SK-N-SH (cell line): ENCODE results near the gene SLBP. TPM values are rescaled to one million over a fixed set of nuclear protein-coding genes. Genes with fewer than 3 reads are reported as not detected.

ENCODE experiments used
- CTCF ChIA-PET: fragments of 300-600, 350-600 bp; formaldehyde crosslinking; extraction: SDS; loops from one replicate; lab custom pipeline; 2021; lab: Yijun Ruan, JAX
- POLR2A ChIA-PET: fragments of 350-600 bp; sonication (Branson Sonifier 250); formaldehyde crosslinking; extraction: SDS; loops from one replicate; lab custom pipeline; 2020; ENCODE audit warnings: antibody characterized with exemption, inconsistent platforms; lab: Yijun Ruan, JAX
- DNase-seq: peaks from one replicate; pipeline ENCODE4 v3.0.0; 2012
- H2AFZ ChIP-seq: fragments of 200-600 bp; sonication (generic); 2 replicates; pipeline ENCODE4 v1.8.1; 2016; ENCODE audit warnings: antibody characterized with exemption, mild to moderate bottlenecking, low read depth
- H3F3A ChIP-seq: fragments of 200-600 bp; sonication (generic); replicated peaks from 2 replicates; pipeline ENCODE3; 2016; ENCODE audit warnings: antibody characterized with exemption, mild to moderate bottlenecking; ENCODE audit not compliant: insufficient read depth
- H3K27ac ChIP-seq, 2 experiments: fragments of 200-500 bp in 1 of 2; fragments of 200-600 bp in 1 of 2; sonication (Bioruptor generic) in 1 of 2; sonication (generic), shearing (Covaris generic) in 1 of 2; 2 replicates each; pipeline versions ENCODE4 v1.5.1 to v1.6.1; 2014 to 2016; ENCODE audit warnings: low read depth in 2 of 2, inconsistent platforms in 1 of 2, low read length in 1 of 2, mild to moderate bottlenecking in 1 of 2, mixed read lengths in 1 of 2
- H3K27me3 ChIP-seq: fragments of 200-600 bp; sonication (generic), shearing (Covaris generic); 2 replicates; pipeline ENCODE4 v1.6.1; 2016; ENCODE audit warnings: mixed run types; ENCODE audit not compliant: insufficient read depth
- H3K36me3 ChIP-seq, 2 experiments: fragments of 200-500 bp in 1 of 2; fragments of 200-600 bp in 1 of 2; sonication (Bioruptor generic) in 1 of 2; sonication (generic) in 1 of 2; replicated peaks in 1 of 2; 2 replicates each; pipeline versions ENCODE3 to v1.5.1; 2014 to 2016; ENCODE audit warnings: low read length in 1 of 2, mild to moderate bottlenecking in 1 of 2; ENCODE audit not compliant: insufficient read depth in 2 of 2, control insufficient read depth in 1 of 2
- H3K4me1 ChIP-seq, 2 experiments: fragments of 200-500 bp in 1 of 2; fragments of 200-600 bp in 1 of 2; sonication (Bioruptor generic) in 1 of 2; sonication (generic), shearing (Covaris generic) in 1 of 2; 2 replicates each; pipeline versions ENCODE4 v1.5.1 to v1.6.1; 2014 to 2016; ENCODE audit warnings: low read depth in 1 of 2, low read length in 1 of 2, mixed run types in 1 of 2; ENCODE audit not compliant: insufficient read depth in 2 of 2, control insufficient read depth in 1 of 2
- H3K4me2 ChIP-seq: fragments of 200-600 bp; sonication (generic), shearing (Covaris generic); 2 replicates; pipeline ENCODE4 v1.6.1; 2017; ENCODE audit warnings: mixed run types
- H3K4me3 ChIP-seq, 2 experiments: fragments of 200-500 bp in 1 of 2; fragments of 200-600 bp in 1 of 2; sonication (Bioruptor generic) in 1 of 2; sonication (generic), shearing (Covaris generic) in 1 of 2; 2 replicates each; pipeline versions ENCODE4 v1.5.1 to v1.8.1; 2014 to 2016; ENCODE audit warnings: low read depth in 2 of 2, inconsistent platforms in 1 of 2, low read length in 1 of 2, mild to moderate bottlenecking in 1 of 2, mixed read lengths in 1 of 2, moderate library complexity in 1 of 2
- H3K79me2 ChIP-seq: fragments of 200-600 bp; sonication (generic); 2 replicates; pipeline ENCODE4 v1.8.1; 2017; ENCODE audit warnings: mild to moderate bottlenecking; ENCODE audit not compliant: insufficient read depth
- H3K9ac ChIP-seq: fragments of 200-600 bp; sonication (generic); 2 replicates; pipeline ENCODE4 v1.6.1; 2017; ENCODE audit warnings: mixed run types
- H3K9me2 ChIP-seq: fragments of 200-600 bp; sonication (generic); 2 replicates; pipeline ENCODE4 v1.6.1; 2017; ENCODE audit warnings: mixed run types
- H3K9me3 ChIP-seq: fragments of 200-600 bp; sonication (generic); 2 replicates; pipeline ENCODE4 v1.6.1; 2017; ENCODE audit warnings: mixed run types, mild to moderate bottlenecking, moderate library complexity
- H4K20me1 ChIP-seq: fragments of 200-600 bp; sonication (generic); 2 replicates; pipeline ENCODE4 v1.6.1; 2017; ENCODE audit warnings: mild to moderate bottlenecking, mixed run types; ENCODE audit not compliant: insufficient read depth
- EP300 ChIP-seq, 2 experiments: IDR thresholded peaks; 2 replicates each; pipeline versions ENCODE4 v1.4.0 to v1.6.1; 2012; ENCODE audit warnings: borderline replicate concordance in 1 of 2, low read depth in 1 of 2, low read length in 1 of 2
- EZH2phosphoT487 ChIP-seq: fragments of 200-600 bp; sonication (generic); IDR thresholded peaks from 2 replicates; pipeline ENCODE4 v1.6.1; 2017; ENCODE audit warnings: low read depth, mixed run types, mild to moderate bottlenecking, antibody characterized with exemption, moderate library complexity, borderline replicate concordance
- FOXM1 ChIP-seq: IDR thresholded peaks from 2 replicates; pipeline ENCODE4 v1.4.0; 2012; ENCODE audit warnings: low read depth, mild to moderate bottlenecking
- GABPA ChIP-seq: IDR thresholded peaks from 2 replicates; pipeline ENCODE4 v1.4.0; 2012; ENCODE audit warnings: low read depth, mild to moderate bottlenecking
- GATA2 ChIP-seq: sonication (generic); formaldehyde crosslinking; IDR thresholded peaks from 2 replicates; pipeline ENCODE4 v1.5.0; 2020; ENCODE audit warnings: mild to moderate bottlenecking, missing genetic modification reagents
- IRF3 ChIP-seq: fragments of 150-350 bp; IDR thresholded peaks from 2 replicates; pipeline ENCODE4 v1.6.1; 2016; ENCODE audit warnings: mild to moderate bottlenecking, low read depth, low read length
- JUND ChIP-seq: IDR thresholded peaks from 2 replicates; pipeline ENCODE4 v1.4.0; 2012
- MAX ChIP-seq: IDR thresholded peaks from 2 replicates; pipeline ENCODE4 v1.4.0; 2012; ENCODE audit warnings: low read depth
- MEF2A ChIP-seq: IDR thresholded peaks from 2 replicates; pipeline ENCODE4 v1.4.0; 2012; ENCODE audit warnings: low read depth, borderline replicate concordance
- NRF1 ChIP-seq: IDR thresholded peaks from 2 replicates; pipeline ENCODE4 v1.6.1; 2012; ENCODE audit warnings: low read depth, mild to moderate bottlenecking, low read length
- RAD21 ChIP-seq: IDR thresholded peaks from 2 replicates; pipeline ENCODE4 v1.6.1; 2012; ENCODE audit warnings: mild to moderate bottlenecking, low read length
- RFX5 ChIP-seq: IDR thresholded peaks from 2 replicates; pipeline ENCODE4 v1.6.1; 2012; ENCODE audit warnings: mild to moderate bottlenecking, improper control_type of control experiment, low read length
- RXRA ChIP-seq: IDR thresholded peaks from 2 replicates; pipeline ENCODE4 v1.4.0; 2012; ENCODE audit warnings: low read depth, mild to moderate bottlenecking, borderline replicate concordance
- SIN3A ChIP-seq: IDR thresholded peaks from 2 replicates; pipeline ENCODE4 v1.6.1; 2012; ENCODE audit warnings: low read depth, mild to moderate bottlenecking, low read length, moderate library complexity, borderline replicate concordance
- SMC3 ChIP-seq: IDR thresholded peaks from 2 replicates; pipeline ENCODE4 v1.6.1; 2012; ENCODE audit warnings: low read depth, low read length, improper control_type of control experiment
- TAF1 ChIP-seq: IDR thresholded peaks from 2 replicates; pipeline ENCODE4 v1.6.1; 2012; ENCODE audit warnings: low read depth, mild to moderate bottlenecking, low read length, moderate library complexity, borderline replicate concordance
- TCF12 ChIP-seq: IDR thresholded peaks from 2 replicates; pipeline ENCODE4 v1.4.0; 2012
- USF1 ChIP-seq: IDR thresholded peaks from 2 replicates; pipeline ENCODE4 v1.4.0; 2012; ENCODE audit warnings: low read depth, borderline replicate concordance
- WGBS: methylation state at CpG from one replicate; pipeline ENCODE4 v1.1.6; 2017; ENCODE audit warnings: low lambda C conversion rate; 5-methylcytosine and 5-hydroxymethylcytosine counted together
- polyA plus RNA-seq, 3 experiments: library from polyadenylated mRNA; depleted of rRNA; stranded (reverse); fragments of >200 nt; gene quantifications; 2 replicates each; pipeline ENCODE4 v1.2.3, GENCODE V29; 2012

The SLBP gene
- polyA plus RNA-seq, 1 of the 3 experiments (the other 2 are of a cell fraction) = 51.5 TPM

GRCh38 chr4:1754336-1754735 lies 42.2 kb upstream of the SLBP start:
- Histone ChIP-seq H3K9ac (no peak overlapping the region), H3K9me3 (no peaks in the 10 kb centered on the region), H4K20me1 (no peaks in the 10 kb centered on the region), H3K4me1 (peaks cover 0 to 30% of the 10 kb centered on the region in 2 experiments; a peak in 1 of 4 replicates), H3K9me2 (no peaks in the 10 kb centered on the region), H3K27me3 (no peaks in the 10 kb centered on the region), H2AFZ (no peak overlapping the region), H3K4me3 (no peak overlapping the region), H3K79me2 (no peaks in the 10 kb centered on the region), H3K4me2 (no peak overlapping the region), H3F3A (no peaks in the 10 kb centered on the region), H3K36me3 (no peaks in the 10 kb centered on the region), H3K27ac (peak overlapping the region in 1 of 2 experiments; percentile 34; a peak in 1 of 4 replicates)
- DNase-seq = no peak
- POLR2A ChIA-PET = no interaction called here
- WGBS = 73% methylated on average over 3 of the region's 5 CpGs
- CTCF ChIA-PET = interaction anchor here (0.8 to 12.0 kb wide), 11 partner anchors 9 to 174 kb away, joined by 3 to 88 read pairs (median 4); no protein-coding TSS in a partner anchor
- TF ChIP-seq SMC3 (no peak), GATA2 (peak; percentile 57)

- Histone ChIP-seq H3F3A (no peaks in the 10 kb centered on the region), H3K4me3 (no peak overlapping the region), H3K9me2 (no peaks in the 10 kb centered on the region), H3K4me1 (peaks cover 0 to 30% of the 10 kb centered on the region in 2 experiments; a peak in 1 of 4 replicates), H2AFZ (no peak overlapping the region), H4K20me1 (no peaks in the 10 kb centered on the region), H3K9ac (no peak overlapping the region), H3K27ac (peak overlapping the region in 1 of 2 experiments; percentile 34; a peak in 1 of 4 replicates), H3K79me2 (no peaks in the 10 kb centered on the region), H3K9me3 (no peaks in the 10 kb centered on the region), H3K4me2 (no peak overlapping the region), H3K27me3 (no peaks in the 10 kb centered on the region), H3K36me3 (no peaks in the 10 kb centered on the region)
- ChIA-PET POLR2A (no interaction called here), CTCF (interaction anchor here (0.8 to 12.0 kb wide), 10 partner anchors 9 to 174 kb away, joined by 3 to 88 read pairs (median 4); no protein-coding TSS in a partner anchor)
- DNase-seq = no peak
- WGBS = 88% methylated on average over 5 of the region's 15 CpGs
- TF ChIP-seq EZH2phosphoT487 (no peak), RXRA (no peak), IRF3 (no peak), FOXM1 (no peak), MAX (no peak), RAD21 (no peak), RFX5 (no peak), TAF1 (no peak), NRF1 (no peak), MEF2A (no peak), JUND (no peak), EP300 (IDR thresholded peaks at IDR 0.05; ENCODE audit: borderline replicate concordance in 1 of 2, low read depth in 1 of 2, low read length in 1 of 2) (no peak), TCF12 (no peak), SIN3A (no peak), GABPA (no peak), USF1 (no peak)
Observed at GRCh38 chr4:1753697-1754311, 41.7 kb upstream of the SLBP start.
